Measurements from ENCODE around the gene MAPK6.

- TF ChIP-seq NR2C2 (IDR thresholded peaks at IDR 0.05; ENCODE audit: borderline replicate concordance, control insufficient read depth, insufficient read length, low read depth) (no peak), ZNF274 (IDR thresholded peaks at IDR 0.05; ENCODE audit: insufficient read depth, insufficient read length) (no peak)
Observed at GRCh38 chr15:52002351-52002750, 16.7 kb upstream of the MAPK6 start.

All from GM12878 (cell line).